Measurements from ENCODE around the gene LPP.

LPP gene

DNA sequence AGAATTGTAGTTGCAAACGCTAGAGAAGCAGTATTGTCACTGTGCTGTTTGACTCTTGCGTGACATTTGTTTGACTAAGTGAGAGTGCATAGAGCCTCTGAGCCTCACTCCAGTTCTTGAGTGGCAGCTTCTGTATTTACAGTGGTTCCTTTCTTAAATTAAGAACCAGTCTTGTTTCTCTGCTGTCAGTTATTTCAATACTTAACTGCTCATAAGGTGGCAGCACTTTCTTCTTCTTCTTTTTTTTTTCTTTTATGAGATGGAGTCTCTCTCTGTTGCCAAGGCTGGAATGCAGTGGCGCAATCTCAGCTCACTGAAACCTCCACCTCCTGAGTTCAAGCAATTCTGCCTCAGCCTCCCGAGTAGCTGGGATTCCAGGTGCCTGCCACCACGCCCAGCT lies 372.1 kb downstream of the LPP start:
- no peak overlapping the region for H3K4me3 ChIP-seq (replicated peaks; ENCODE audit: low read depth, low read length)
- DNase-seq (ENCODE audit: extremely low read depth, low read depth), result no peak
- TF ChIP-seq, protein P1, sequence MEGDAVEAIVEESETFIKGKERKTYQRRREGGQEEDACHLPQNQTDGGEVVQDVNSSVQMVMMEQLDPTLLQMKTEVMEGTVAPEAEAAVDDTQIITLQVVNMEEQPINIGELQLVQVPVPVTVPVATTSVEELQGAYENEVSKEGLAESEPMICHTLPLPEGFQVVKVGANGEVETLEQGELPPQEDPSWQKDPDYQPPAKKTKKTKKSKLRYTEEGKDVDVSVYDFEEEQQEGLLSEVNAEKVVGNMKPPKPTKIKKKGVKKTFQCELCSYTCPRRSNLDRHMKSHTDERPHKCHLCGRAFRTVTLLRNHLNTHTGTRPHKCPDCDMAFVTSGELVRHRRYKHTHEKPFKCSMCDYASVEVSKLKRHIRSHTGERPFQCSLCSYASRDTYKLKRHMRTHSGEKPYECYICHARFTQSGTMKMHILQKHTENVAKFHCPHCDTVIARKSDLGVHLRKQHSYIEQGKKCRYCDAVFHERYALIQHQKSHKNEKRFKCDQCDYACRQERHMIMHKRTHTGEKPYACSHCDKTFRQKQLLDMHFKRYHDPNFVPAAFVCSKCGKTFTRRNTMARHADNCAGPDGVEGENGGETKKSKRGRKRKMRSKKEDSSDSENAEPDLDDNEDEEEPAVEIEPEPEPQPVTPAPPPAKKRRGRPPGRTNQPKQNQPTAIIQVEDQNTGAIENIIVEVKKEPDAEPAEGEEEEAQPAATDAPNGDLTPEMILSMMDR (IDR thresholded peaks at IDR 0.05; ENCODE audit: low read depth, low read length, missing control alignments), result no peak

DNA sequence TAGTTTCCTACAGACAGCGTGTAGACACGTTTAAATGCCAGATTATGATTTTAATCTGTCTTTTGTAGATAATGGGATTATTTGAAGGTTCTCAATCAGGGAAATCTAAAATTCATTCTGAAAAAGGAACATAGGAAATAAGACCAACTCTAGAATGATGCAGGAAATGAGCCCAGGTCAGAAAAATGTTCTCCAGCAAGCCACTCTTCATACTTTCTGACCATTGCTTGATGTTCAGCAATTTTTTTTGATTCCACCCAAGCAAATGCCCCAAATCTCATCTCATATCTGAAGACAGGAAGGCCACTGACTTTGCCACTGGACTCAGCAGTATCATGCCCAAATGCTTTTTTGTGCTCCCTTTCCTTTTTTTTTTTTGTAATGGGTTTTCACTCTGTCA lies 373.4 kb downstream of the LPP start:
- TF ChIP-seq, protein P1 (IDR thresholded peaks at IDR 0.05; ENCODE audit: low read depth, low read length, missing control alignments), result no peak
- H3K4me3 ChIP-seq (replicated peaks; ENCODE audit: low read depth, low read length), result no peak overlapping the region
- DNase-seq (ENCODE audit: extremely low read depth, low read depth), result no peak

DNA sequence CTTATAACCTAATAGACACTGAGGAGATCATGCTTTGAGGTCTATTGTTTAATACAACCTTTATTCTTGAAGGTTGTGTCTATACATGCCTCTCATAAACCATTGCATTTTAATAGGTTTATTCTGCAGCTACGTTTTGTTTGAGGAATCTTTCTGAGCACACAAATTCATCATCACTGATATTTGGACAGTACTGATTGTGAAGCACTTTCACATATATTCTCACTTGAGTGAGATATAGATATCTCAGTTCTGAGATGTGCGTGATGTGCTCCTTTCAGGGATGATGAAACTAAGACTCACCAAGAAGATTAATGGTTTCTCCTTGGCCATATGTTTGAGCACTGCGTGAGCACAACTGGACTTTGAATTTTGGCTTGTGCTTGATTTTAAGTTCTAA lies 374.4 kb downstream of the LPP start:
- H3K4me3 ChIP-seq (replicated peaks; ENCODE audit: low read depth, low read length), result no peak overlapping the region
- no peak for DNase-seq (ENCODE audit: extremely low read depth, low read depth)
- TF ChIP-seq, protein P1 (IDR thresholded peaks at IDR 0.05; ENCODE audit: low read depth, low read length, missing control alignments), result no peak

DNA sequence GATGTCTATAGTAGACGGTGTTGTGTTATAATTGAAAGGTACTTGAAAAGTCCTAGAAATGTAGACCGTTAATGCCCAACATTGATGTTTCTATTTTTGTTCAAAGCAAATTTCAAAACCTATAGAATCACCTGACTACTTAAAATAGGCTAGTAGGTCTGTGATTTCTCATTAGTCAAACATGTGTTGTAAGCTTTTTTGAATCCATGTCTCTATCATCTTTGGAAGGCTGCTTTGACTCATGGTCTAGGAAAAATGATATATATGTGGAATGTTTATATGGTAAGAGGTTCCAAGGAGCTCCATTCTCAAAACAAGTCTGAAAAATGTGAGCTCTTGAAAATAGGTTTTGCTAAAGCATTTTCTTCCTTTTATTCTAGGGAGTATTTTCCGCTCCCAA lies 375.3 kb downstream of the LPP start:
- H3K4me3 ChIP-seq (replicated peaks; ENCODE audit: low read depth, low read length), result no peak overlapping the region
- TF ChIP-seq, protein P1 (IDR thresholded peaks at IDR 0.05; ENCODE audit: low read depth, low read length, missing control alignments), result no peak
- no peak for DNase-seq (ENCODE audit: extremely low read depth, low read depth)

DNA sequence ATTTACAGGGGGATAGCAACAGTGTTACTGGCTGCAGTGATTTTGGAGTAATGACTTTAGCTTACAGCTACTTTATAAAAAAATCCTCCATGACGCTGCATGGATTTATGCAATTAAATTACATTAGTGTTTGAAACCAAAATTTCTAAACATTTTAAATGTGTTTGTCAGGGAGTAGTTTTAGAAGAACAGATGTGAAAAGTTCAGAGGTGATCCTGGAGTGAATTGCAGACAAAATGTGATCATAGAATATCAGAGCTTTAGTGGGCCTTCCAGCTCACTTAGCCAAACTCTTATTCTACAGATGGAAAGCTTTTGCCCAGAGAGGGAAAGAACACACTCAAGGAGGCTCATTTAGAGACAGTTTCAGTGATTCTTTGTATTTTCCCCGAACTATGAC lies 376.3 kb downstream of the LPP start:
- DNase-seq (ENCODE audit: extremely low read depth, low read depth), result no peak
- TF ChIP-seq, protein P1 (IDR thresholded peaks at IDR 0.05; ENCODE audit: low read depth, low read length, missing control alignments), result no peak

DNA sequence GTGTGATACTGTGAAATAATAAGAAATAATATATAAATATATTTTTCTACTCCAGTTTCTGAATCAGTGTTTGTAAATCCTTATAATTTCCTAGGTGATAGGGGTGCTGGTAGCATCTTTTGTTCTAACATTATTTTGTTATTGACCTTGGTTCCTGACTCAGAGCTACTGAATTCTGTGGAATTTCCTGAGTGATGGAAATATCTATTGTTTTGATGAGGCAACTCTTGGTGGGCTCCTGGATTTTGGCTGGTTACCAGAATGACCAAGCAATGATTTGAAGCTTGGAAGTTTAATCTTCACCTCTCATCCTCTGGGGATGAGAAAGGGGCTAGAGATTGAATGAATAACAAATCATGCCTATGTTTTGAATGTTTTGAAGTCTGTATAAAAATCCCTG lies 377.3 kb downstream of the LPP start:
- DNase-seq (ENCODE audit: extremely low read depth, low read depth), result no peak
- TF ChIP-seq, protein P1 (IDR thresholded peaks at IDR 0.05; ENCODE audit: low read depth, low read length, missing control alignments), result no peak
- no peak overlapping the region for H3K4me3 ChIP-seq (replicated peaks; ENCODE audit: low read depth, low read length)

More for the DNA sequence above, 376.3 kb downstream of the LPP start:
- H3K4me3 ChIP-seq (replicated peaks; ENCODE audit: low read depth, low read length), result no peak overlapping the region

DNA sequence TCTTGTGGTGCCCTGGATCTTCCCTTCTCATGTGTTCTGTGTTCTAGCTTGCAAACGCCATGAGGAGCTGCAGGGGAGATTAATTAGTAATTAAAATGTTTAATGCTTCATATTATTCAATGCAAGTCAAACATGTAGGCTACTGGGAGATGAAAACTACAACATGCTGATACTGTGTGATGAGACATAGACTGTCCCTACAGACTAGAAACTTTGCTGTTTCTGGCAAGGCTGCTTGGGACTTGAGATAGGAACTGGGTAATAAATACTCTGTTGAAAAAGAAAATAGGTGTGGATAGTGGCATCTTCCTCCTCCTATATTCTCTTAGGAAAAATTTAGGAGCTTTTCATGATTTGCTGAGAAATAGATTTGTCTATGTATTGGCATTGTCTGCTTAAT lies 379.2 kb downstream of the LPP start:
- DNase-seq (ENCODE audit: extremely low read depth, low read depth), result no peak
- TF ChIP-seq, protein P1 (IDR thresholded peaks at IDR 0.05; ENCODE audit: low read depth, low read length, missing control alignments), result no peak

More for the DNA sequence above, 379.2 kb downstream of the LPP start:
- no peak overlapping the region for H3K4me3 ChIP-seq (replicated peaks; ENCODE audit: low read depth, low read length)
